ENCODE data around the gene FMO5. TPM values are rescaled to one million over a fixed set of nuclear protein-coding genes. Genes with fewer than 3 reads are reported as not detected.

The FMO5 gene
- total RNA-seq, 1 experiment from 2014 or later = 0.75 TPM

GRCh38 chr1:147142886-147143285, 82.3 kb downstream of the FMO5 start:
- no peak for DNase-seq (ENCODE audit: low spot score)

Other genes with a start within 250 kb of the FMO5 start
- gene PRKAB2, start 52.9 kb downstream of the FMO5 start, total RNA-seq (2014; rRNA removed; shearing (Covaris generic)) = 6.0 and 9.2 TPM in 2 replicates
- gene CHD1L, start 17.3 kb upstream of the FMO5 start, total RNA-seq (2014; rRNA removed; shearing (Covaris generic)) = 29.2 and 34.0 TPM in 2 replicates